ENCODE data around the gene MYB.

GRCh38 chr6:135179372-135179771, 1.7 kb upstream of the MYB start:
- TF ChIP-seq RAD21 (IDR thresholded peaks at IDR 0.05 in 1 of 2, conservative IDR thresholded peaks at IDR 0.05 in 1 of 2; ENCODE audit: low read depth in 2 of 2, low read length in 2 of 2): no peak
- no peak for TF ChIP-seq CHD2 (IDR thresholded peaks at IDR 0.05; ENCODE audit: low read length)
- no peak for TF ChIP-seq MAX (IDR thresholded peaks at IDR 0.05)
- TF ChIP-seq TEAD4 (IDR thresholded peaks at IDR 0.05; ENCODE audit: low read depth, low read length): no peak

Data from H1 (cell line).